ENCODE measurements around the gene OR5V1.

DNA sequence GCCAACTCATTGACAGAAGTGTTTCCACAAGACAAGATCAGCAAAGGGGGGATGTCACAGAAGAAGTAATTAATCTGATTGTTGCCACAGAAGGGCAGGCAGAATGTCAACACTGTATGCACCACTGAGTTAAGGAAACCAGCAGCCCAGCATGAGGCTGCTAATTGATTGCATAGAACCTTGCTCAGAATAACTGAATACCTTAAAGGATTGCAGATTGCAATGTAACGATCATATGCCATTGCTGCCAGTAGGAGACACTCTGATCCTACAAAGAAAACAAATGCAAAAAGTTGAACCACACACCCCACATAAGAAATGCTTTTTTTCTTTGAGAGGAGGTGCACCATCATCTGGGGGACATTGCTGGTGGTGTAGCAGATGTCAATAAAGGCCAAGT is 13.1 kb downstream of the OR5V1 start:
- TF ChIP-seq, protein P1, sequence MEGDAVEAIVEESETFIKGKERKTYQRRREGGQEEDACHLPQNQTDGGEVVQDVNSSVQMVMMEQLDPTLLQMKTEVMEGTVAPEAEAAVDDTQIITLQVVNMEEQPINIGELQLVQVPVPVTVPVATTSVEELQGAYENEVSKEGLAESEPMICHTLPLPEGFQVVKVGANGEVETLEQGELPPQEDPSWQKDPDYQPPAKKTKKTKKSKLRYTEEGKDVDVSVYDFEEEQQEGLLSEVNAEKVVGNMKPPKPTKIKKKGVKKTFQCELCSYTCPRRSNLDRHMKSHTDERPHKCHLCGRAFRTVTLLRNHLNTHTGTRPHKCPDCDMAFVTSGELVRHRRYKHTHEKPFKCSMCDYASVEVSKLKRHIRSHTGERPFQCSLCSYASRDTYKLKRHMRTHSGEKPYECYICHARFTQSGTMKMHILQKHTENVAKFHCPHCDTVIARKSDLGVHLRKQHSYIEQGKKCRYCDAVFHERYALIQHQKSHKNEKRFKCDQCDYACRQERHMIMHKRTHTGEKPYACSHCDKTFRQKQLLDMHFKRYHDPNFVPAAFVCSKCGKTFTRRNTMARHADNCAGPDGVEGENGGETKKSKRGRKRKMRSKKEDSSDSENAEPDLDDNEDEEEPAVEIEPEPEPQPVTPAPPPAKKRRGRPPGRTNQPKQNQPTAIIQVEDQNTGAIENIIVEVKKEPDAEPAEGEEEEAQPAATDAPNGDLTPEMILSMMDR (IDR thresholded peaks at IDR 0.05; ENCODE audit: poor library complexity, severe bottlenecking): no peak
- TF ChIP-seq RAD21 (conservative IDR thresholded peaks at IDR 0.05) (no peak), POLR2AphosphoS5 (IDR thresholded peaks at IDR 0.05) (no peak), EZH2 (IDR thresholded peaks at IDR 0.05; ENCODE audit: borderline replicate concordance, insufficient read depth, low read length, poor library complexity, severe bottlenecking) (no peak), TAF1 (IDR thresholded peaks at IDR 0.05; ENCODE audit: low read depth) (no peak), EP300 (conservative IDR thresholded peaks at IDR 0.05; ENCODE audit: poor library complexity, severe bottlenecking) (no peak), MXI1 (conservative IDR thresholded peaks at IDR 0.05; ENCODE audit: poor library complexity, severe bottlenecking) (no peak), SMC3 (conservative IDR thresholded peaks at IDR 0.05; ENCODE audit: poor library complexity) (no peak)
- TF ChIP-seq, protein P2, sequence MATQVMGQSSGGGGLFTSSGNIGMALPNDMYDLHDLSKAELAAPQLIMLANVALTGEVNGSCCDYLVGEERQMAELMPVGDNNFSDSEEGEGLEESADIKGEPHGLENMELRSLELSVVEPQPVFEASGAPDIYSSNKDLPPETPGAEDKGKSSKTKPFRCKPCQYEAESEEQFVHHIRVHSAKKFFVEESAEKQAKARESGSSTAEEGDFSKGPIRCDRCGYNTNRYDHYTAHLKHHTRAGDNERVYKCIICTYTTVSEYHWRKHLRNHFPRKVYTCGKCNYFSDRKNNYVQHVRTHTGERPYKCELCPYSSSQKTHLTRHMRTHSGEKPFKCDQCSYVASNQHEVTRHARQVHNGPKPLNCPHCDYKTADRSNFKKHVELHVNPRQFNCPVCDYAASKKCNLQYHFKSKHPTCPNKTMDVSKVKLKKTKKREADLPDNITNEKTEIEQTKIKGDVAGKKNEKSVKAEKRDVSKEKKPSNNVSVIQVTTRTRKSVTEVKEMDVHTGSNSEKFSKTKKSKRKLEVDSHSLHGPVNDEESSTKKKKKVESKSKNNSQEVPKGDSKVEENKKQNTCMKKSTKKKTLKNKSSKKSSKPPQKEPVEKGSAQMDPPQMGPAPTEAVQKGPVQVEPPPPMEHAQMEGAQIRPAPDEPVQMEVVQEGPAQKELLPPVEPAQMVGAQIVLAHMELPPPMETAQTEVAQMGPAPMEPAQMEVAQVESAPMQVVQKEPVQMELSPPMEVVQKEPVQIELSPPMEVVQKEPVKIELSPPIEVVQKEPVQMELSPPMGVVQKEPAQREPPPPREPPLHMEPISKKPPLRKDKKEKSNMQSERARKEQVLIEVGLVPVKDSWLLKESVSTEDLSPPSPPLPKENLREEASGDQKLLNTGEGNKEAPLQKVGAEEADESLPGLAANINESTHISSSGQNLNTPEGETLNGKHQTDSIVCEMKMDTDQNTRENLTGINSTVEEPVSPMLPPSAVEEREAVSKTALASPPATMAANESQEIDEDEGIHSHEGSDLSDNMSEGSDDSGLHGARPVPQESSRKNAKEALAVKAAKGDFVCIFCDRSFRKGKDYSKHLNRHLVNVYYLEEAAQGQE (IDR thresholded peaks at IDR 0.05; ENCODE audit: borderline replicate concordance): no peak

Data from neural cell (in vitro differentiated cells).